HEK293 (cell line): ENCODE results near the gene DNAJC13.

Source experiments
- CTCF ChIA-PET: fragments of 350-600 bp; formaldehyde crosslinking; extraction: SDS; loops from one replicate; lab custom pipeline; 2021; ENCODE audit warnings: antibody characterized with exemption; lab: Yijun Ruan, JAX
- POLR2A ChIA-PET: fragments of 300-600 bp; formaldehyde crosslinking; extraction: SDS; loops from one replicate; lab custom pipeline; 2020; ENCODE audit warnings: antibody characterized with exemption, inconsistent platforms; lab: Yijun Ruan, JAX
- H3K27ac ChIP-seq: fragments of 200-500 bp; sonication (Bioruptor generic); 2 replicates; pipeline ENCODE4 v1.5.1; 2014; ENCODE audit warnings: low read depth, low read length, control low read depth, inconsistent platforms; ENCODE audit errors: extremely low read depth
- H3K36me3 ChIP-seq, 2 experiments: fragments of 200-500 bp in 1 of 2; sonication (Bioruptor generic) in 1 of 2; 1 replicate in 1 of 2; 2 replicates in 1 of 2; pipeline ENCODE4 v1.5.1; 2014 to 2017; ENCODE audit warnings: inconsistent platforms in 2 of 2, low read length in 2 of 2; ENCODE audit not compliant: control insufficient read depth in 2 of 2, insufficient read depth in 1 of 2
- H3K4me1 ChIP-seq: fragments of 200-500 bp; sonication (Bioruptor generic); 2 replicates; pipeline ENCODE4 v1.5.1; 2014; ENCODE audit warnings: mild to moderate bottlenecking, low read length, inconsistent platforms; ENCODE audit not compliant: control insufficient read depth, insufficient read depth
- H3K4me3 ChIP-seq: 2 replicates; pipeline ENCODE4 v1.5.1; 2011; ENCODE audit warnings: low read depth, mild to moderate bottlenecking, control low read depth, low read length, moderate library complexity
- H3K9me3 ChIP-seq: fragments of 200-500 bp; sonication (Bioruptor generic); 2 replicates; pipeline ENCODE4 v1.5.1; 2014; ENCODE audit warnings: low read depth, low read length, inconsistent platforms; ENCODE audit not compliant: control insufficient read depth, insufficient read depth
- FEZF1 ChIP-seq: fragments of 450-650 bp; formaldehyde crosslinking; IDR thresholded peaks from 2 replicates; pipeline ENCODE4 v1.5.1; 2016; ENCODE audit warnings: missing biosample characterization, missing genetic modification characterization
- GFI1B ChIP-seq: fragments of 450-650 bp; formaldehyde crosslinking; IDR thresholded peaks from 2 replicates; pipeline ENCODE4 v1.5.1; 2016; ENCODE audit warnings: missing biosample characterization, missing genetic modification characterization
- GLIS1 ChIP-seq: fragments of 450-650 bp; formaldehyde crosslinking; IDR thresholded peaks from 2 replicates; pipeline ENCODE4 v1.5.1; 2016; ENCODE audit warnings: missing biosample characterization, missing genetic modification characterization
- GLIS2 ChIP-seq: fragments of 450-650 bp; formaldehyde crosslinking; IDR thresholded peaks from 2 replicates; pipeline ENCODE4 v1.5.1; 2016; ENCODE audit warnings: missing biosample characterization, missing genetic modification characterization
- SCRT1 ChIP-seq: fragments of 450-650 bp; formaldehyde crosslinking; IDR thresholded peaks from 2 replicates; pipeline ENCODE4 v1.5.1; 2016; ENCODE audit warnings: missing biosample characterization, missing genetic modification characterization, borderline replicate concordance
- YY1 ChIP-seq: fragments of 450-650 bp; formaldehyde crosslinking; IDR thresholded peaks from 2 replicates; pipeline ENCODE4 v1.5.1; 2018; ENCODE audit warnings: missing biosample characterization, missing genetic modification characterization
- ZNF132 ChIP-seq: fragments of 450-650 bp; formaldehyde crosslinking; IDR thresholded peaks from 2 replicates; pipeline ENCODE4 v1.5.1; 2017; ENCODE audit warnings: missing biosample characterization, missing genetic modification characterization, borderline replicate concordance
- ZNF133 ChIP-seq: fragments of 450-650 bp; formaldehyde crosslinking; IDR thresholded peaks from 2 replicates; pipeline ENCODE4 v1.5.1; 2016; ENCODE audit warnings: missing biosample characterization, missing genetic modification characterization
- ZNF138 ChIP-seq: fragments of 450-650 bp; formaldehyde crosslinking; IDR thresholded peaks from 2 replicates; pipeline ENCODE4 v1.5.1; 2016; ENCODE audit warnings: missing biosample characterization, missing genetic modification characterization, borderline replicate concordance
- ZNF223 ChIP-seq: fragments of 450-650 bp; formaldehyde crosslinking; IDR thresholded peaks from 2 replicates; pipeline ENCODE4 v1.5.1; 2016; ENCODE audit warnings: missing biosample characterization, missing genetic modification characterization
- ZNF23 ChIP-seq: fragments of 450-650 bp; formaldehyde crosslinking; IDR thresholded peaks from 2 replicates; pipeline ENCODE4 v1.5.1; 2016; ENCODE audit warnings: missing biosample characterization, missing genetic modification characterization, borderline replicate concordance
- ZNF350 ChIP-seq: fragments of 450-650 bp; formaldehyde crosslinking; IDR thresholded peaks from 2 replicates; pipeline ENCODE4 v1.5.0; 2017; ENCODE audit warnings: missing biosample characterization, mild to moderate bottlenecking, missing genetic modification characterization
- ZNF48 ChIP-seq: fragments of 450-650 bp; formaldehyde crosslinking; IDR thresholded peaks from 2 replicates; pipeline ENCODE4 v1.5.1; 2016; ENCODE audit warnings: missing biosample characterization, missing genetic modification characterization
- ZNF777 ChIP-seq: fragments of 450-650 bp; formaldehyde crosslinking; IDR thresholded peaks from 2 replicates; pipeline ENCODE4 v1.5.1; 2017; ENCODE audit warnings: missing biosample characterization, missing genetic modification characterization, borderline replicate concordance
- TF ChIP-seq, protein P1 (sequence below): fragments of 450-650 bp; formaldehyde crosslinking; IDR thresholded peaks from 2 replicates; pipeline ENCODE4 v1.5.1; 2016; ENCODE audit warnings: missing biosample characterization, missing genetic modification characterization, borderline replicate concordance
- TF ChIP-seq, protein P2 (sequence below): fragments of 450-650 bp; formaldehyde crosslinking; IDR thresholded peaks from 2 replicates; pipeline ENCODE4 v1.5.1; 2016; ENCODE audit warnings: missing biosample characterization, missing genetic modification characterization
- TF ChIP-seq, protein P3 (sequence below): fragments of 450-650 bp; formaldehyde crosslinking; IDR thresholded peaks from 2 replicates; pipeline ENCODE4 v1.5.1; 2017; ENCODE audit warnings: missing biosample characterization, missing genetic modification characterization
- TF ChIP-seq, protein P4 (sequence below): fragments of 450-650 bp; formaldehyde crosslinking; IDR thresholded peaks from 2 replicates; pipeline ENCODE4 v1.5.1; 2017; ENCODE audit warnings: missing biosample characterization, missing genetic modification characterization
- TF ChIP-seq, protein P5 (sequence below): fragments of 450-650 bp; formaldehyde crosslinking; IDR thresholded peaks from 2 replicates; pipeline ENCODE4 v1.5.0; 2017; ENCODE audit warnings: missing biosample characterization, missing genetic modification characterization, borderline replicate concordance

Gene DNAJC13

DNA sequence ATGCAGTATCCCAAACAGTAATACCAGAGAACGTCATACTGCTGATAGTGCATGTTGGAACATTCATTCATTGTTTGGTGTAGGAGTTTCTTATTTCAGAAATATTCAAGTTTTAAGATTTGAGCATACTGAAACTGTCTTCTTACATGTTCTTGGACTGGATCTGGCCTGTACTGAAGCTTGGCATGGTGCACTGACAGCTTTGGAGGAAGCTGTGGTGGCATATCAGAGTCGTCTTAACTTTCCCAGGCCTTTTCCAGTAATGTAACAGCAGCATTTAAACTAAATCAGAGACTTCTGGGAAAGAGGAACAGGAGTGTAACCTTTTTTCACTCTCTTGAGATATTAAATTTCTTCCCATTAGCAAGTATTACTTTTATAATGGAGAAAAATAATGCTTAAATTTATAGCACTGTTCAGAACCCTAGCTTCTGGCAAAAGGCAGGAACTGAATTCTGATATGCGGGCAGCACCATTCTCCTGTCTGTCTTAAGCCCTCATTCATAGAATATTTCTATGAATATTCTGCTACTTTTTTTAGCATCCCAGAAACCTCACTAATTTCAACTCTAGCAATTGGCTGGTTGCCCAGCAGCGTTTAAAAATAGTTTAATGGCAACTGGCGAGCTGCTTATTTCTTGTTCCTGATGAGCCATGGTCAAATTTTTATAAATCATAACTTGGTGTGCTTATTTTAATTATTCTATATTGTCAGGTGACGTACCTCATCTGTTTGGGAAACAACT is 31.1 kb downstream of the DNAJC13 start:
- Histone ChIP-seq H3K4me3 (no peak overlapping the region), H3K9me3 (no peaks in the 10 kb centered on the region), H3K4me1 (no peaks in the 10 kb centered on the region), H3K36me3 (peaks cover 0 to 21% of the 10 kb centered on the region in 2 experiments; a peak in 1 of 3 replicates), H3K27ac (no peak overlapping the region)
- CTCF ChIA-PET: no interaction called here
- TF ChIP-seq YY1 (tag by site-specific recombination) (no peak), ZNF133 (no peak), FEZF1 (tag by site-specific recombination) (no peak)
- TF ChIP-seq, protein P1, sequence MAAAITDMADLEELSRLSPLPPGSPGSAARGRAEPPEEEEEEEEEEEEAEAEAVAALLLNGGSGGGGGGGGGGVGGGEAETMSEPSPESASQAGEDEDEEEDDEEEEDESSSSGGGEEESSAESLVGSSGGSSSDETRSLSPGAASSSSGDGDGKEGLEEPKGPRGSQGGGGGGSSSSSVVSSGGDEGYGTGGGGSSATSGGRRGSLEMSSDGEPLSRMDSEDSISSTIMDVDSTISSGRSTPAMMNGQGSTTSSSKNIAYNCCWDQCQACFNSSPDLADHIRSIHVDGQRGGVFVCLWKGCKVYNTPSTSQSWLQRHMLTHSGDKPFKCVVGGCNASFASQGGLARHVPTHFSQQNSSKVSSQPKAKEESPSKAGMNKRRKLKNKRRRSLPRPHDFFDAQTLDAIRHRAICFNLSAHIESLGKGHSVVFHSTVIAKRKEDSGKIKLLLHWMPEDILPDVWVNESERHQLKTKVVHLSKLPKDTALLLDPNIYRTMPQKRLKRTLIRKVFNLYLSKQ (tag by site-specific recombination): no peak
- POLR2A ChIA-PET: no interaction called here

DNA sequence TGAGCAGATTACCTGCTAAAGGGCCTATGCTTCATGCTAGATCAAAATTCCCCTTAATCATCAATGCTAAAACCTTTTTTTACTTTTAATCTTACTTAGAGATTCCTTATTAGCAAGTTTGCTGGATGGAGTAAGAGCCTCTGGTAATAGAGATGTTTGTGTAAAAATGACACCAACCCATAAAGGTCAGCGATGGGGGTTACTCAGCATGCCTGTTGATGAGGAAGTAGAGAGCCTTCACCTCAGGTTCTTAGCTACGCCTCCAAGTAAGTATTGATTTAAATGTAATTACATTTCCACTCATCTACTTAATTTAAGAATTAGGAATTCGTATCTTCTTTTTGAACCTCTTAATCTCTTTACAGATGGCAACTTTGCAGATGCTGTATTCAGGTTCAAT is 38.8 kb downstream of the DNAJC13 start:
- no peak for TF ChIP-seq ZNF132 (tag by site-specific recombination)

DNA sequence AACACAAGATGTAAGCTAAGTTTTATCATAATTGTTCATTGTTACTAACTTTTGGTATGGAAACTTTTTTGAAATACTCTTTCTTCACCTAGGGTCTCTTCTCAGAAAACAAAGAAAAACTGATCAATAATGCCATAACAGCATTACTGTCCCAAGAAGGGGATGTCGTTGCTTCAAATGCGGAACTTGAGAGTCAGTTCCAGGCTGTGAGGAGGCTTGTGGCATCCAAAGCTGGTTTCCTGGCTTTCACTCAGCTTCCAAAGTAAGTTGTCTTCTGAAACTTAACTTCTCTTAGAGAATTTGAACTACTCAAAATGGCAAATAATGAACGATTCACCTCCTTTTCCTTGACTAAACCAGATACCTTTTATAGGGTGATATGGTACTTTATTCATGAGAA is 39.3 kb downstream of the DNAJC13 start:
- H3K4me1 ChIP-seq: no peaks in the 10 kb centered on the region
- CTCF ChIA-PET: interaction anchor here (0.6 kb wide), 1 partner anchor 1543 kb away, joined by 7 read pairs; no protein-coding TSS in a partner anchor
- H3K9me3 ChIP-seq: no peaks in the 10 kb centered on the region
- POLR2A ChIA-PET: no interaction called here
- no peak overlapping the region for H3K4me3 ChIP-seq
- TF ChIP-seq GFI1B (tag by site-specific recombination): no peak
- TF ChIP-seq SCRT1 (tag by site-specific recombination): no peak
- TF ChIP-seq ZNF138 (tag by site-specific recombination): no peak
- TF ChIP-seq, protein P2, sequence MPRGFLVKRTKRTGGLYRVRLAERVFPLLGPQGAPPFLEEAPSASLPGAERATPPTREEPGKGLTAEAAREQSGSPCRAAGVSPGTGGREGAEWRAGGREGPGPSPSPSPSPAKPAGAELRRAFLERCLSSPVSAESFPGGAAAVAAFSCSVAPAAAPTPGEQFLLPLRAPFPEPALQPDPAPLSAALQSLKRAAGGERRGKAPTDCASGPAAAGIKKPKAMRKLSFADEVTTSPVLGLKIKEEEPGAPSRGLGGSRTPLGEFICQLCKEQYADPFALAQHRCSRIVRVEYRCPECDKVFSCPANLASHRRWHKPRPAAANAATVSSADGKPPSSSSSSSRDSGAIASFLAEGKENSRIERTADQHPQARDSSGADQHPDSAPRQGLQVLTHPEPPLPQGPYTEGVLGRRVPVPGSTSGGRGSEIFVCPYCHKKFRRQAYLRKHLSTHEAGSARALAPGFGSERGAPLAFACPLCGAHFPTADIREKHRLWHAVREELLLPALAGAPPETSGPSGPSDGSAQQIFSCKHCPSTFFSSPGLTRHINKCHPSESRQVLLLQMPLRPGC: no peak
- H3K27ac ChIP-seq: no peak overlapping the region
- peaks cover 7 to 84% of the 10 kb centered on the region in 2 experiments for H3K36me3 ChIP-seq

More for the DNA sequence above, 38.8 kb downstream of the DNAJC13 start:
- H3K36me3 ChIP-seq: peaks cover 7 to 81% of the 10 kb centered on the region in 2 experiments; a peak in 2 of 3 replicates
- CTCF ChIA-PET: interaction anchor here (0.6 kb wide), 1 partner anchor 1542 kb away, joined by 7 read pairs; no protein-coding TSS in a partner anchor
- no peak overlapping the region for H3K27ac ChIP-seq
- POLR2A ChIA-PET: no interaction called here
- no peaks in the 10 kb centered on the region for H3K9me3 ChIP-seq
- no peaks in the 10 kb centered on the region for H3K4me1 ChIP-seq
- no peak overlapping the region for H3K4me3 ChIP-seq

DNA sequence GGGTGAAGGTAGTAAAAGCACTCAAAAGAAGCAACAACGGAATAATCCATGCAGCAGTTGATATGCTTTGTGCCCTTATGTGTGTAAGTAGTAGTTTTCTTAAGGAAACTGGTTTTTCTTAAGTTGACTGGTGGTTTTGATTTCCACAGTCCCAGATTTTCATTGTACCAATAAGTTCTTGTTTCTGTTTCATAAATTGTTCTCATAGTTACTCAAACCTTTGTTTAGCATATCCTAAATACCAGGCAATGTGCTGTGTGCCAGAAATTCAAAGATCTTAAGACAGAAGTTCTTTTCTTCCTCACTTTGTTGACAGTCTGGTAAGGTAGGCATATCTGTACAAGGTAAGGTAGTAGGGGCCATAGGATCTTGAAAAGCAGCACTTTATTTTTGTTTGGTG is 40.0 kb downstream of the DNAJC13 start:
- Histone ChIP-seq H3K36me3 (peaks cover 7 to 80% of the 10 kb centered on the region in 2 experiments), H3K9me3 (no peaks in the 10 kb centered on the region), H3K27ac (no peak overlapping the region), H3K4me1 (no peaks in the 10 kb centered on the region), H3K4me3 (no peak overlapping the region)
- ChIA-PET CTCF (no interaction called here), POLR2A (no interaction called here)
- TF ChIP-seq ZNF48 (tag by site-specific recombination): no peak
- no peak for TF ChIP-seq GLIS2 (tag by site-specific recombination)
- TF ChIP-seq, protein P3, sequence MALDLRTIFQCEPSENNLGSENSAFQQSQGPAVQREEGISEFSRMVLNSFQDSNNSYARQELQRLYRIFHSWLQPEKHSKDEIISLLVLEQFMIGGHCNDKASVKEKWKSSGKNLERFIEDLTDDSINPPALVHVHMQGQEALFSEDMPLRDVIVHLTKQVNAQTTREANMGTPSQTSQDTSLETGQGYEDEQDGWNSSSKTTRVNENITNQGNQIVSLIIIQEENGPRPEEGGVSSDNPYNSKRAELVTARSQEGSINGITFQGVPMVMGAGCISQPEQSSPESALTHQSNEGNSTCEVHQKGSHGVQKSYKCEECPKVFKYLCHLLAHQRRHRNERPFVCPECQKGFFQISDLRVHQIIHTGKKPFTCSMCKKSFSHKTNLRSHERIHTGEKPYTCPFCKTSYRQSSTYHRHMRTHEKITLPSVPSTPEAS (tag by site-specific recombination): no peak
- TF ChIP-seq ZNF223 (tag by site-specific recombination): no peak
- TF ChIP-seq, protein P4, sequence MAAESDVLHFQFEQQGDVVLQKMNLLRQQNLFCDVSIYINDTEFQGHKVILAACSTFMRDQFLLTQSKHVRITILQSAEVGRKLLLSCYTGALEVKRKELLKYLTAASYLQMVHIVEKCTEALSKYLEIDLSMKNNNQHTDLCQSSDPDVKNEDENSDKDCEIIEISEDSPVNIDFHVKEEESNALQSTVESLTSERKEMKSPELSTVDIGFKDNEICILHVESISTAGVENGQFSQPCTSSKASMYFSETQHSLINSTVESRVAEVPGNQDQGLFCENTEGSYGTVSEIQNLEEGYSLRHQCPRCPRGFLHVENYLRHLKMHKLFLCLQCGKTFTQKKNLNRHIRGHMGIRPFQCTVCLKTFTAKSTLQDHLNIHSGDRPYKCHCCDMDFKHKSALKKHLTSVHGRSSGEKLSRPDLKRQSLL (tag by site-specific recombination): no peak
- TF ChIP-seq GLIS1 (tag by site-specific recombination): no peak
- TF ChIP-seq ZNF23 (tag by site-specific recombination): no peak
- TF ChIP-seq ZNF350 (tag by site-specific recombination): no peak
- TF ChIP-seq ZNF777: no peak
- TF ChIP-seq, protein P5, sequence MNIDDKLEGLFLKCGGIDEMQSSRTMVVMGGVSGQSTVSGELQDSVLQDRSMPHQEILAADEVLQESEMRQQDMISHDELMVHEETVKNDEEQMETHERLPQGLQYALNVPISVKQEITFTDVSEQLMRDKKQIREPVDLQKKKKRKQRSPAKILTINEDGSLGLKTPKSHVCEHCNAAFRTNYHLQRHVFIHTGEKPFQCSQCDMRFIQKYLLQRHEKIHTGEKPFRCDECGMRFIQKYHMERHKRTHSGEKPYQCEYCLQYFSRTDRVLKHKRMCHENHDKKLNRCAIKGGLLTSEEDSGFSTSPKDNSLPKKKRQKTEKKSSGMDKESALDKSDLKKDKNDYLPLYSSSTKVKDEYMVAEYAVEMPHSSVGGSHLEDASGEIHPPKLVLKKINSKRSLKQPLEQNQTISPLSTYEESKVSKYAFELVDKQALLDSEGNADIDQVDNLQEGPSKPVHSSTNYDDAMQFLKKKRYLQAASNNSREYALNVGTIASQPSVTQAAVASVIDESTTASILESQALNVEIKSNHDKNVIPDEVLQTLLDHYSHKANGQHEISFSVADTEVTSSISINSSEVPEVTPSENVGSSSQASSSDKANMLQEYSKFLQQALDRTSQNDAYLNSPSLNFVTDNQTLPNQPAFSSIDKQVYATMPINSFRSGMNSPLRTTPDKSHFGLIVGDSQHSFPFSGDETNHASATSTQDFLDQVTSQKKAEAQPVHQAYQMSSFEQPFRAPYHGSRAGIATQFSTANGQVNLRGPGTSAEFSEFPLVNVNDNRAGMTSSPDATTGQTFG (tag by site-specific recombination): no peak
